Measurements from ENCODE around the gene KIF14.
"Not testable (repeated sequence)": the region's sequence is repeated elsewhere in the genome, so short reads cannot be mapped to it uniquely, and the experiment has no call there.

KIF14 gene

DNA sequence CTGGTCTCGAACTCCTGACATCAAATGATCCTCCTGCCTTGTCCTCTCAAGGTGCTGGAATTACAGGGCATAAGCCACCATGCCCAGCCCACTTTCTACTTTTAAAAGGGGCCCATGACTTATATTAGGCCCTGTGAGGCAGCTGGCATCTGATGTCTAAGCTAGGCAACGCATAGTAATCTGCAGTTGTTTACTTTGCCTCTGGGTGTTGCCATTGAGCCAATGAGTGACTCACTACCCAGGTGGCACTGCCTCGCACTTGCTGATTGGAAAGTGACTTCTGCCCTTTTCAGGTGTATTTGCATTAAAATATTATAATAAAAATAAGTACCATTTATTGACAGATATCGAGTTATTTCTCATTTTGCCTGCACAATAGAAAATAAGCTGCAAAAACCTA, 84.9 kb downstream of the KIF14 start:
- peak; percentile 65 for DNase-seq

DNA sequence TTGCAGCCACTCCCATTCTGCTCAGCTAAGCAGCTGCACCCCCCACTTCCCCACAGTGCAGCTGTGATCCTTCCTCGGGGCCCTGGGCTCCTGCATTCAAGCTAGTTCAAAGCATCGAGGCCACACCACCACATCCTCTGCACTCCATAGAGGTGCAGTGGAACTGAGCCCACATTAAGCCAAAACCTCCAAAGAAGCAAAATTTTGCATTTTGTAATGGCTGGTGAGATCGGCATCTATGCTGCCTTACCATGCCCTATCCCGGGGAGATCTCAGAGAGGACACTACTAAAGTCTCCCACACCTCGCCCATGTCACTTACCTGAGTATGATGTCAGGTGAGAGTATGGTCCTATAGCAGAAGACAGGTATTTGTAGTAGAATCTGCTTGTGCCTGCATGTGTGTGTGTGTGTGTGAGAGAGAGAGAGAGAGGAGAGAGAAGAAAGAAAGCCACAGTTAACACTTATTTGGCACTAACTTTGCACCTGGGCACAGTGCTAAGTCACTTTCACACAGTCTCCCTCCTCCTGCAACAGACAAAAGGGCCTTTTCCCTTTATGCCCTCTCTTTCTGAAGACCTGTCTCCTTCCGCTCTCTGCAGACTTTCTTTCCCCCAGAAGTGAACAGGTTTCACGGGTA, 89.8 kb downstream of the KIF14 start:
- no peak for DNase-seq

- no peak for DNase-seq
Measured at GRCh38 chr1:200528858-200529606, 91.5 kb downstream of the KIF14 start.

GRCh38 chr1:200527670-200528069, 92.9 kb downstream of the KIF14 start:
- no peak for DNase-seq

DNA sequence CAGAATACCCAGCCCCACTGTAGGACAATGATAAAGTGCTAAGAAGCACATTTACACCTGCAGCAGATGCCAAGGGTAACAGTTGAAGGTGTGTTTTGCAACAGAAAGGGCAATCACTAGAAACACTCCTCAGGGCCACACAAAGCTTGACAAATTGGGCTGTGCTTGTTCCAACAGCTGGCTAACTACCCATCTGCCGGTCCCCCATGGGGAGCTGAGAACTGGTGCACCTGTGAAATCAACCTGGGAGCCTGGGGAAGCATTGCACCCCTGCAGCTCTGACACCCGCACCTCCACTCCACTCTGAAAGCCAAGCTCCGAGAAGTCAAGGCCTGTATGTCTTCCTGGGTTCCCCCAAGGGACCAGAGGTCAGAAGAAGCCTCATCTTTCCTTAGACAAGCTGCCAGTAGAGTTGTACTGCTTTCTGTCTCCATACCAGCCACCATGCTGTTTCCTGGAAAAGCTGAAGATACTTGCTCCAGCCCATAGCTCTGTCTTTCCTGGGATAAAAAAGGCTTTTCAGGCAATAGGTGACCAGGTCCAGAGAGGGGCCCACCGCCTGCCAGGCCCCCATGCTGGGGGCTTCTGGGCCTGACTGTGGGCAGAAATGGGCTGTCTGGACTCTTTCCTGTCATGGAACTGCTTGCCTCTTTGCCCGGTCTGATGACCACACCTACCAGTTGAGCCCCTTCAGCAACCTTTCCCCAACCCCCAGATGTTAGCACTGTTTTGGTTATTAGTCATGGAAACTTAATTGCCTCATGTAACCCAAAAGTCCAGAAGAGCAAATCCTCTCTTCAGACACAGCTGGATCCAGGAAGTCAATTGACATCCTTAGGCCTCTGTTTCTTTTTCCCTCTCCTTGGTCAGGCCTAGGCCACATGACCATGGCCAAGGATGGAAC, 93.6 kb downstream of the KIF14 start:
- DNase-seq: no peak

- DNase-seq: no peak
Measured at GRCh38 chr1:200525090-200525987, 95.2 kb downstream of the KIF14 start.

DNA sequence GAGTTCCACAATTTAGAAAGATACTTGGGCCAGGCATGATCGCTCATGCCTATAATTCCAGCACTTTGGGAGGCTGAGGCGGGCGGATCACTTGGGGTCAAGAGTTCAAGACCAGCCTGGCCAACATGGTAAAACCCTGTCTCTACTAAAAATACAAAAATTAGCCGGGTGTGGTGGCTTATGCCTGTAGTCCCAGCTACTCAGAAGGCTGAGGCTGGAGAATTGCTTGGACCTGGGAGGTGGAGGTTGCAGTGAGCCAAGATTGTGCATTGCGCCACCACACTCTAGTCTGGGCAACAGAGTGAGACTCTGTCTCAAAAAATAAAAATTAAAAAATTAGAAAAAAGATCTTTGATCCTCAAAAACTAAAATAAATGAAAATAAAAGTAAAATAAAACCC, 96.0 kb downstream of the KIF14 start:
- not testable (repeated sequence) for DNase-seq

- DNase-seq: no peak
Measured at GRCh38 chr1:200524092-200524491, 96.5 kb downstream of the KIF14 start.

- no peak for DNase-seq
Measured at GRCh38 chr1:200520735-200521134, 99.8 kb downstream of the KIF14 start.

GRCh38 chr1:200518524-200518923, 102.0 kb downstream of the KIF14 start:
- DNase-seq: no peak

- peak; percentile 42 for DNase-seq
Measured at GRCh38 chr1:200512191-200512590, 108.4 kb downstream of the KIF14 start.

DNA sequence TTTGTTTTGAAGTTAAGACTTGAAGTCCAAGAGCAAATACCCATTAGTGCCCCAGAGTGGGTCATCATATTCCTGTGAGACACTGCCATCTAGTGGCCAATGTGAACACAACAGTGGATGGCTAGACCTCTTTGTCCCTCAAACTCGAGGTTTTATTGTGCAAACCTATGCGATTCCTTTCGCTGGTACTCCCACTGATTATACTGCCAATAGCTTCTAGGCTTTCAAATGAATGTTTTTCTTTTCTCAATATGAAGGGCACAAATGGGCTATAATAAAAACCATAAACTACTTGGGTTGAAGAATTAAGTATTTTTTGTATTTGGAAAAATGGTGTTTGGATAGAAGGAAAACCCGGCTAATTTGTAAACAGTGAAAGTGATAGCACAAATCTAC, 110.3 kb downstream of the KIF14 start:
- DNase-seq: peak; percentile 59

DNA sequence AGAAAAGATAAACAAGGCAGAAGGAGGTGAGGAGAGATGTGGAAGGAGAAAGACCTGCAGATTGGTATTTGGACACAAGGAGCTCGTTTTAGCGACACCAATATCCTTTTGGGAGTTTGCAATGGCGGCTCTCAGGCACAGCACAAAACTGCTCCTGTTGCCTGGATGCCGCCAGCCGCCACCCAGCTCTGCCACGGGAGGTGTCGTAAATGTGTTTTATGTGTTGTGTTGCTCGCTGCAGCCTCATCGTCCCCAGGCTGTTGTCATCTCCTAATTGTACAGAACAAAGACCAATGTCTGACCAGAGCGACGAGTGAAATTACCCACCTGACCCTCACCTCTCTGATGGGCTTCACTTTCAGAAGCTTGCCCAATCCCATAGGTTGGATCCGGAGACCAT, 114.1 kb downstream of the KIF14 start:
- no peak for DNase-seq

GRCh38 chr1:200505257-200505656, 115.3 kb downstream of the KIF14 start:
- no peak for DNase-seq
